Smooth muscle cell (in vitro differentiated cells): Measurements from ENCODE around the gene ABCC8. TPM values are rescaled to one million over a fixed set of nuclear protein-coding genes. Genes with fewer than 3 reads are reported as not detected.

ENCODE experiments used
- DNase-seq: peaks from one replicate; lab custom pipeline; 2025; ENCODE audit not compliant: unreplicated experiment; lab: John Stamatoyannopoulos, UW
- H2AFZ ChIP-seq: fragments of 200-600 bp; sonication (generic); 2 replicates; pipeline ENCODE4 v1.6.0; 2016; ENCODE audit warnings: antibody characterized with exemption, low read depth, mild to moderate bottlenecking
- H3F3A ChIP-seq: fragments of 200-600 bp; sonication (generic); 2 replicates; pipeline ENCODE4 v1.6.0; 2017; ENCODE audit warnings: antibody characterized with exemption, low read depth
- H3K27ac ChIP-seq: fragments of 200-600 bp; sonication (generic); 2 replicates; pipeline ENCODE4 v1.5.1; 2016; ENCODE audit warnings: low read depth, mild to moderate bottlenecking
- H3K27me3 ChIP-seq: fragments of 200-600 bp; sonication (generic); 2 replicates; pipeline ENCODE4 v1.6.1; 2016; ENCODE audit warnings: low read depth, mild to moderate bottlenecking
- H3K36me3 ChIP-seq: fragments of 200-600 bp; sonication (generic); 2 replicates; pipeline ENCODE4 v1.5.1; 2016; ENCODE audit warnings: low read depth
- H3K4me1 ChIP-seq: fragments of 200-600 bp; sonication (generic); 2 replicates; pipeline ENCODE4 v1.5.1; 2016; ENCODE audit warnings: low read depth
- H3K4me2 ChIP-seq: fragments of 200-600 bp; sonication (generic); 2 replicates; pipeline ENCODE4 v1.6.0; 2016; ENCODE audit warnings: mild to moderate bottlenecking
- H3K4me3 ChIP-seq: fragments of 200-600 bp; sonication (generic); 2 replicates; pipeline ENCODE4 v1.5.1; 2016; ENCODE audit warnings: mild to moderate bottlenecking
- H3K79me2 ChIP-seq: fragments of 200-600 bp; sonication (generic); 2 replicates; pipeline ENCODE4 v1.6.0; 2016; ENCODE audit warnings: low read depth, mild to moderate bottlenecking
- H3K9ac ChIP-seq: fragments of 200-600 bp; sonication (generic); 2 replicates; pipeline ENCODE4 v1.6.0; 2016; ENCODE audit warnings: low read depth
- H3K9me3 ChIP-seq: fragments of 200-600 bp; sonication (generic); replicated peaks from 2 replicates; pipeline ENCODE4 v1.5.1; 2016; ENCODE audit warnings: low read depth
- H4K20me1 ChIP-seq: fragments of 200-600 bp; sonication (generic); 2 replicates; pipeline ENCODE4 v1.6.0; 2016; ENCODE audit warnings: low read depth
- WGBS: methylation state at CpG from one replicate; pipeline ENCODE4 v1.1.7; 2016; ENCODE audit warnings: low lambda C conversion rate; 5-methylcytosine and 5-hydroxymethylcytosine counted together
- polyA plus RNA-seq: library from polyadenylated mRNA; unstranded; fragments of >200 nt; fragmentation: Nextera tagmentation; extraction: Ambion mirVana; gene quantifications from 2 replicates; pipeline ENCODE4 v1.2.1, GENCODE V29; 2016
- total RNA-seq: library from RNA; depleted of rRNA; stranded (reverse); fragments of >200 nt; gene quantifications from 2 replicates; pipeline ENCODE4 v1.2.3, GENCODE V29; 2014
- TF ChIP-seq, protein P1 (sequence below): fragments of 200-600 bp; sonication (generic); IDR thresholded peaks from 2 replicates; pipeline ENCODE4 v1.5.1; 2017; ENCODE audit warnings: borderline replicate concordance, mild to moderate bottlenecking, antibody characterized with exemption; ENCODE audit not compliant: insufficient read depth, poor library complexity, severe bottlenecking

Gene ABCC8
- total and polyA plus RNA-seq, 2 experiments from 2014 or later: not detected

DNA sequence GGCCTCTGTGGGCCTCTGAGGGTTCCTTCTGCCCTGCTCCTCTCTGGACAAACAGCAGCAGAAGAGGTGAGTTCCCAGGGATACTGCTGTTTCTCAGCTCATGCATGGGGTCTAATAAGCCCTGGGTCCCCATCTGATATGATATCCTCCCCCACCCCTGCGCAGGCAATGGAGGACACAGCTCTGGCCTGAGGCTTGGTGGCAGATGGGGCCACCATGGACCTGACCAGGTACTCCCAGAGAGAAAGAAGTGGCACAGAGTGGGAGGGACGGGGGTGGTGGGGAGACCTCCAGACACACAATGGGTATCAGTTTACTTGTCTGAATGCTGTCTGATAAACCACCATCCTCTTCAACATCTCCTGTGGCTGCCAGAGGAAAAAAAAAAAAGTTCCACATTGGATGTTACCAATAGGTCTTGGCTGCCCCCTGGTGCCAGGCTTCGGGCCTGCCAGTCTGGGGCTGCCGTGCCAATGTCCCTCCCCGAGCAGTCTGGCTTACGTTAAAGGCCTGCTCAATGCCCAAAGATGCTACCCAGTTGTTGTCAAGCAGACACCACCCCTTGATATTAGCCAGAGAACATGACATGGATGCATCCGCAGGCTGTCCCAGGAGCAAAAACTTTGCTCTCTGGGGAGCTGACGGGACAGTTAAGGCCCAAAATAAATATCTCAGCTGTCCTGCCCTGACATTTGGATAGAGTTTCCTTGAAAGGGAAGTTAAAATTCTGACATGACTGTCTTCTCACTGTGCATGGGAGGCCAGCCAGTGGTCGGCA is 27.9 kb upstream of the ABCC8 start:
- DNase-seq: peak; percentile 24

DNA sequence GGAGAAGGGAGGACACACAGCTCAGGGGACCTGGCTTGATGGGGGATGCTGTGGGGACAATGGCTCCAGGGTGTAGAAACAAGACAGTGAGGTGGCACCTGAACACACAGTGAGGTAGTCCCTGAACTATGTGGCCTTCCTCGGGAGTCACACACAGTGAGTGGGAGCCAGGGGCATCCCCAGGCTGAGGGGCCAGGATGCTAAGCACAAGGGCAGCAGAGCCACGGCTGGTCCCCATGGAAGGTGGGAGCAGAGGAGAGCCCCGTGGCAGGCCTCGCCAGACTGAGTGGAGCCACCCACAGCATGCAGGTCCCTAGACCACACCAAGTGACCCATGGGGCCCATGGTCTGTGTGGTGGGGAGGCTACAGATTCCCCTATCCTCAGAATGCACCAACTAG is 26.0 kb upstream of the ABCC8 start:
- Histone ChIP-seq H3K79me2 (no peaks in the 10 kb centered on the region), H3K4me2 (no peak overlapping the region), H2AFZ (no peak overlapping the region), H3F3A (no peaks in the 10 kb centered on the region), H3K4me3 (no peak overlapping the region), H3K4me1 (no peaks in the 10 kb centered on the region), H3K9me3 (no peaks in the 10 kb centered on the region), H3K27me3 (peaks cover 48% of the 10 kb centered on the region), H3K9ac (no peak overlapping the region), H3K27ac (no peak overlapping the region), H4K20me1 (no peaks in the 10 kb centered on the region), H3K36me3 (no peaks in the 10 kb centered on the region)
- no peak for DNase-seq
- TF ChIP-seq, protein P1, sequence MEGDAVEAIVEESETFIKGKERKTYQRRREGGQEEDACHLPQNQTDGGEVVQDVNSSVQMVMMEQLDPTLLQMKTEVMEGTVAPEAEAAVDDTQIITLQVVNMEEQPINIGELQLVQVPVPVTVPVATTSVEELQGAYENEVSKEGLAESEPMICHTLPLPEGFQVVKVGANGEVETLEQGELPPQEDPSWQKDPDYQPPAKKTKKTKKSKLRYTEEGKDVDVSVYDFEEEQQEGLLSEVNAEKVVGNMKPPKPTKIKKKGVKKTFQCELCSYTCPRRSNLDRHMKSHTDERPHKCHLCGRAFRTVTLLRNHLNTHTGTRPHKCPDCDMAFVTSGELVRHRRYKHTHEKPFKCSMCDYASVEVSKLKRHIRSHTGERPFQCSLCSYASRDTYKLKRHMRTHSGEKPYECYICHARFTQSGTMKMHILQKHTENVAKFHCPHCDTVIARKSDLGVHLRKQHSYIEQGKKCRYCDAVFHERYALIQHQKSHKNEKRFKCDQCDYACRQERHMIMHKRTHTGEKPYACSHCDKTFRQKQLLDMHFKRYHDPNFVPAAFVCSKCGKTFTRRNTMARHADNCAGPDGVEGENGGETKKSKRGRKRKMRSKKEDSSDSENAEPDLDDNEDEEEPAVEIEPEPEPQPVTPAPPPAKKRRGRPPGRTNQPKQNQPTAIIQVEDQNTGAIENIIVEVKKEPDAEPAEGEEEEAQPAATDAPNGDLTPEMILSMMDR: no peak
- WGBS: 85% methylated on average over 4 of the region's 4 CpGs

More for the DNA sequence above, 27.9 kb upstream of the ABCC8 start:
- Histone ChIP-seq H3F3A (no peaks in the 10 kb centered on the region), H3K27me3 (peaks cover 42% of the 10 kb centered on the region), H3K4me3 (no peak overlapping the region), H3K4me1 (no peaks in the 10 kb centered on the region), H3K36me3 (no peaks in the 10 kb centered on the region), H3K4me2 (no peak overlapping the region), H3K79me2 (no peaks in the 10 kb centered on the region), H4K20me1 (no peaks in the 10 kb centered on the region), H3K27ac (no peak overlapping the region), H3K9ac (no peak overlapping the region), H2AFZ (no peak overlapping the region), H3K9me3 (no peaks in the 10 kb centered on the region)
- TF ChIP-seq, protein P1: peak; percentile 84
- 49% methylated on average over 9 of the region's 9 CpGs for WGBS

DNA sequence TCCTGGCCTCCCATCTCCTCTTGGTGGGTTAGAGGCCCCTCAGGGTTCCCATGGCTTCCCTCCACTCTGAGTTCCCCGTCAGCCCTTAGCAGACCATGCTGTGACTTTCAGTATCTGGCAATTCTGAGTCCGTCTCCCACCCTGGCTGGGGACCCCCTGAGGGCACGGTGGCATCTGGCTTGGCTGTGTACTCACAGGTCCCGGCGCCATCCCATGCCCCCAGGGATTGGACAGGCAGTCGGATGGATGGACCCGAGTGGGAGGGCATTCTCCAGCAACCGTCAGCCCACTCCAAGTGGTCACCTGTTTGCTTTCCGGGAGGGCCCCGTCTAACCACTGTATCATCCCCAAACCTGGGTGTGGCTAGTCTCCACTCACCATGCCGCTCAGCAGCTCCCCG is 24.0 kb upstream of the ABCC8 start:
- Histone ChIP-seq H3K4me2 (no peak overlapping the region), H3K79me2 (no peaks in the 10 kb centered on the region), H2AFZ (no peak overlapping the region), H3F3A (no peaks in the 10 kb centered on the region), H3K4me3 (no peak overlapping the region), H3K36me3 (no peaks in the 10 kb centered on the region), H3K9ac (no peak overlapping the region), H3K4me1 (no peaks in the 10 kb centered on the region), H4K20me1 (no peaks in the 10 kb centered on the region), H3K9me3 (no peaks in the 10 kb centered on the region), H3K27me3 (peaks cover 43% of the 10 kb centered on the region), H3K27ac (no peak overlapping the region)
- no peak for DNase-seq
- WGBS: 96% methylated on average over 12 of the region's 12 CpGs
- TF ChIP-seq, protein P1: no peak

DNA sequence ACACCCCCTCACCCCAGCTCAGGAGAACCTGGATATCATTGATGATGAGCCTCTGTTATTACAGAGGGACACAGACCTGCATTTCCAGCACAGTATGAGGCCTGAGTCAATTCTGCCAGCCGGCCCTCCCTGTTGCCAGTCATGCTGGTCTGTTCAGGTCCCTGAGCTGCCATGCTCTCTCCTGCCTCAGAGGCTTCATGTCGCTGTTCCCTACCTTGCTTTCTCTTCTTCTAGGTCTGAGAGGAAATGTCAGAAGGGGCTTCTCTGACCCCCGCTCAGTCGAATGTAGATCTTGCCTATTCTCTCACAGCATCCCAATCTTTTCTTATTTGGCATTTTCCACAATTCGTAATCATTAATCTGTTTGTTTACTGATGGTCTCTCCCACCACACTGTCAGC is 21.8 kb upstream of the ABCC8 start:
- no peaks in the 10 kb centered on the region for H3K4me1 ChIP-seq
- WGBS: 65% methylated on average over 5 of the region's 5 CpGs
- no peaks in the 10 kb centered on the region for H3K79me2 ChIP-seq
- H3K4me3 ChIP-seq: no peak overlapping the region
- H3K9ac ChIP-seq: no peak overlapping the region
- peaks cover 40% of the 10 kb centered on the region for H3K27me3 ChIP-seq
- H2AFZ ChIP-seq: no peak overlapping the region
- H4K20me1 ChIP-seq: no peaks in the 10 kb centered on the region
- H3K27ac ChIP-seq: no peak overlapping the region
- no peaks in the 10 kb centered on the region for H3F3A ChIP-seq
- no peaks in the 10 kb centered on the region for H3K36me3 ChIP-seq
- H3K4me2 ChIP-seq: no peak overlapping the region
- no peaks in the 10 kb centered on the region for H3K9me3 ChIP-seq
- no peak for DNase-seq
- TF ChIP-seq, protein P1: peak; percentile 23
